SKM-1 (cell line): ENCODE measurements around the gene CHN2.

ENCODE experiments used
- DNase-seq: peaks from one replicate; lab custom pipeline; 2025; ENCODE audit not compliant: unreplicated experiment; lab: John Stamatoyannopoulos, UW

The CHN2 gene

GRCh38 chr7:29194594-29195427, at the start of gene CHN2:
Gene CHN2 (plus strand): TSS chr7:29194775.
- no peak for DNase-seq

GRCh38 chr7:29145553-29146056, 49.0 kb upstream of the CHN2 start:
- DNase-seq = no peak

GRCh38 chr7:29146057-29146706, 48.4 kb upstream of the CHN2 start, which contains the start of gene CPVL:
Gene CPVL (minus strand): TSS chr7:29146537. CDS start chr7:29121061, 25,476 bp downstream.
- peak; percentile 66 for DNase-seq

GRCh38 chr7:29146888-29147609, 47.5 kb upstream of the CHN2 start:
- DNase-seq = no peak

GRCh38 chr7:29147821-29148220, 46.8 kb upstream of the CHN2 start:
- no peak for DNase-seq

- no peak for DNase-seq
Measured at GRCh38 chr7:29149036-29149435, 45.5 kb upstream of the CHN2 start.

- no peak for DNase-seq
Measured at GRCh38 chr7:29150856-29151255, 43.7 kb upstream of the CHN2 start.

GRCh38 chr7:29154076-29154475, 40.5 kb upstream of the CHN2 start:
- DNase-seq = no peak

GRCh38 chr7:29156907-29157452, 37.6 kb upstream of the CHN2 start:
- DNase-seq = no peak

GRCh38 chr7:29158795-29159423, 35.7 kb upstream of the CHN2 start:
- DNase-seq = no peak

GRCh38 chr7:29160080-29160479, 34.5 kb upstream of the CHN2 start:
- DNase-seq = no peak

- no peak for DNase-seq
Measured at GRCh38 chr7:29161231-29161630, 33.3 kb upstream of the CHN2 start.

- DNase-seq = no peak
Measured at GRCh38 chr7:29162577-29162976, 32.0 kb upstream of the CHN2 start.

- DNase-seq = no peak
Measured at GRCh38 chr7:29163854-29164253, 30.7 kb upstream of the CHN2 start.

GRCh38 chr7:29167721-29168120, 26.9 kb upstream of the CHN2 start:
- no peak for DNase-seq

DNA sequence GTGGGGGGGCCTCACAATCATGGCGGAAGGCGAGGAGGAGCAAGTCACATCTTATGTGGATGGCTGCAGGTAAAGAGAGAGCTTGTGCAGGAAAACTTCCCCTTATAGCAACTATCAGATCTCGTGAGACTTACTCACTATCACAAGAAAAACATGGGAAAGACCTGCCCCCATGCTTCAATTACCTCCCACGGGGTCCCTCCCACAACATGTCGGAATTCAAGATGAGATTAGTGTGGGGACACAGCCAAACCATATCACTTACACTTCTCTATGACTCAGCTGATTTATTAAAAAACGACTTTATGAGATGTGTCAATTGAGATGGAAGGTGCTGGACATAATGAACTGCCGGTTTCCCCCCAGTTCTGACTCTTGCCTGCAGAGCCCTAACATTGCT, 23.8 kb upstream of the CHN2 start:
- DNase-seq = no peak

DNA sequence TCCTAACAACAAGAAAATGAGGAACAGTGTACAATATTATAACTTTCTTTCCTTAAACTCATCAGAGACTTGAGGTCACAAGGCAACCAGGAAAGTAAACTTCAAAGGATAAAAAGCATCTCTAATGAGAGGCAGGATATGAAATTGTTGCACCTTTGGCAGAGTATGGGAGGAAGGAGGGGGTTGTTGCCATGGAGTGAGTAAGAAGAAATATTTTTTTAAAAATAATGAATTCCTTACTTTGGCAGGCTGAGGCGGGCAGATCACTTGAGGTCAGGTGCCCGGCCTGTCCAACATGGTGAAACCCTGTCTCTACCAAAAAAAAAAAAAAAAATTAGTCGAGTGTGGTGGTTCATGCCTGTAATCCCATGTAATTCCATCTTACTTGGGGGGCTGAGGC, 21.1 kb upstream of the CHN2 start:
- DNase-seq = no peak

GRCh38 chr7:29177963-29178600, 16.5 kb upstream of the CHN2 start:
- DNase-seq = no peak

GRCh38 chr7:29179115-29179514, 15.5 kb upstream of the CHN2 start:
- no peak for DNase-seq

DNA sequence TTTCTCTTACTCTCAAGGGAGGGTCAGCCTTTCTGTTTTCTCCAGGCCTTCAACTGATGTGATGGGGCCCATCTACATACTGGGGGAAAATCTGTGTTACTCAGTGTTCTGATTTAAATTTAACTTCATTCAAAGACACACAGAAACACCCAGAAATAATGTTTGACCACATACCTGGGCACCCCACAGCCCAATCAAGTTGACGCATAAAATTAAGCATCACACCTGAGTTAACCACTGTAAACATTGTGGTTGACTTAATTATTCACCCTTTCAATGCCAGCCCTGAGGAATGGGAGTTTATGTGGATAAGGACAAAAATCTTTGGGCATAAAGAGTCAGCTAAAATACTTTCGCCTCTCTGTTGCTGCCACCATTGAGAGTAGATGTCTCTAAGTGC, 10.0 kb upstream of the CHN2 start:
- no peak for DNase-seq
